GM18868 (cell line): ENCODE measurements around the gene PSTPIP1.

ENCODE experiments used
- ATAC-seq: cut with Tn5 transposase; IDR thresholded peaks from one replicate; pipeline ENCODE4 v1.9.1; 2021; ENCODE audit warnings: mild to moderate bottlenecking, moderate library complexity; ENCODE audit not compliant: unreplicated experiment

PSTPIP1 gene

GRCh38 chr15:77017761-77018720, 23.1 kb downstream of the PSTPIP1 start:
- no peak for ATAC-seq

DNA sequence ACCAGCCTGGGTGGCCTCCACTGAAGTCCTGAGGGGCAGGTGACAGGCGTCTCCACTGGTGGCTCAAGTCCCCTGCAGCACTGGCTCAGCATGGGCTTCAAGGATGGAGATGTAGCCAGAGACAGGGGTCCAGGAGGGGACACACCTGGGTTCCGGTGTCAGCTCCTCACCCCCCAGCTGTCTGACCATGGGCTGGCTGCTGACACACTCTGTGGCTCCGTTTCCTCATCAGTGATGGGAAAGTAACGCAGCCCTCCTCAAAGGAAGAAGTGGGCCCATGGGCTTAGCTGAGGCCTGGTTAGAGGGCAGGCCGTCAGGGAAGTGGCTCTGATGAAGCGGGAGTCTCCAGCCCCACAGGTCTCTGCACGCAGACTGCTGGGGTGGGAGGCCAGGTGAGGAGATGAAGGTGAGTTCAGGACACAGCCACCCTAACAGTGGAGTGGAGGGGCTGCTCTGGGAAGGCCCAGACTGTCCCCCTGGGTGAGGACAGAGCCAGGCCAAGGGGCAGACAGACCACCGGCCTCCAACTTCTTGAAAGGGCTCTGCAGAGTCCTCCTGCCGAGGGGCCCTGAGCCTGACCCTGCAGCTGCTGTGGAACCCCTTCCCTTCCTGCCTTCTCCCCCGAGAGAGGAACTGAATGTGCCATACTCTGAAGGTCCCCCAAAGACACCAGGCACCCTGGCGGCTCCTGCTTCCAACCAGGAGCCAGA, 24.0 kb downstream of the PSTPIP1 start:
- ATAC-seq = no peak

- no peak for ATAC-seq
Observed at GRCh38 chr15:77019521-77020331, 24.8 kb downstream of the PSTPIP1 start.

DNA sequence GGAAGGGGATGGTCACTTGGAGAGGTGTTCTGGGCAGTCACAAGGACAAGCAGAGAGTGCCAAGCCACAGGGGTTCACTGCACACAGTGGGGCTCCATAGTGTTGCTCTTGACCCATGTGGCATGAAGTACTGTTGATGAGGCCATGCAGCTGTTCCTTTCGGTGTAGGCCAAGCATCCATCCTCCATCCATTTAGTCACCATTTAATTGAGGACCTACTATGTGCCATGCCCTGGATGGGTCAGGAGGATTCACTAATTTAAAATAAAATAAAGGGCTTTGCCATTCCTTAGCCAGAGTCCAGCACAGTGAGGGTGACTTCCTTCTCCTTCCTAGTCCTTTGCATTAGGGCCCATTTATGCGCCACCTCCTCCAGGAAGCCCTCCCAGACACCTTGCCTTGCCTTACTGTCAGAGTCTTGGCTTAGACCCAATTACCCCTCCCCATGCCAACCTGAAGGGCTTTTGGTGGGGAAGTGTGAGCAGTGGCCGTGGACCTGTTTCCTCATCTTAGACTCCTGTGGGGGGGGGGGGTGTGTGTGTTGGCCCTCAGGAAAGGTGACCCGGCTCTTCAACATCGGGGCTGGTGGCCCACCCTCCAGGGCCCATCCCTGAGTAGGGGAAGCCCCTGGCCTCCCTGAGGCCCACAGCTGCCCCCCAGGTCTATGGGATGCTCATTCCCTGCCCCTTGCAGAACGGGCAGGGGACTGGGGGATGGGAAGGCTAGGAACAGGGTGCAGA, 25.6 kb downstream of the PSTPIP1 start:
- ATAC-seq = no peak

- ATAC-seq = no peak
Observed at GRCh38 chr15:77021088-77021481, 26.2 kb downstream of the PSTPIP1 start.

DNA sequence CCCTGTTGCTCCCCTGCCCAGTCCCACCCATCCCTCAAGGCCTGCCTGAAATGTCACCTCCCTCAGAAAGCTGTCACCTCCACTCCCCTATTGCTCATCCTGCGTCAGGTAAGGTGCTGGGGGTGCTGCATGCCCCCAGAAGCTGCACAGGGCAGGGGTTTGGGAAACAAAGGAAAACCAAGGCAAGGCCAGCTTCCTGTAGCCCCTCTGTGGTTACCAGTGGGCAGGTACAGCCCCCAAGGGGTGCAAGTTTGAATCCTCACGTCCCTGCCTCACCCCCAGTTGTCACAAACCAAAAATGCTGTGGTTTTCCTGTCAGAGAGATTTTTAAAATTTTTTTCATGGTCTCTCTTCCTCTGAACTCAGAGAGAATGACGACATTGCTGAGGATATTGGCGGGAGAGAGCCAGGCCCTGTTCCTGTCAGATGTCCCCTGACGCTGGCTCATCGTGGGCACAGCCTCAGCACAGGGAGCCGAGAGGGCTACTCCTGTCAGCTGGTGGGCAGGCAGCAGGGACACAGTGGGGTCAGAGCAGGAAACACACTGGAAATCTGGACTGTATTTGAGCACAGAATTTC, 27.0 kb downstream of the PSTPIP1 start:
- no peak for ATAC-seq

GRCh38 chr15:77022646-77023575, 28.0 kb downstream of the PSTPIP1 start:
- no peak for ATAC-seq

DNA sequence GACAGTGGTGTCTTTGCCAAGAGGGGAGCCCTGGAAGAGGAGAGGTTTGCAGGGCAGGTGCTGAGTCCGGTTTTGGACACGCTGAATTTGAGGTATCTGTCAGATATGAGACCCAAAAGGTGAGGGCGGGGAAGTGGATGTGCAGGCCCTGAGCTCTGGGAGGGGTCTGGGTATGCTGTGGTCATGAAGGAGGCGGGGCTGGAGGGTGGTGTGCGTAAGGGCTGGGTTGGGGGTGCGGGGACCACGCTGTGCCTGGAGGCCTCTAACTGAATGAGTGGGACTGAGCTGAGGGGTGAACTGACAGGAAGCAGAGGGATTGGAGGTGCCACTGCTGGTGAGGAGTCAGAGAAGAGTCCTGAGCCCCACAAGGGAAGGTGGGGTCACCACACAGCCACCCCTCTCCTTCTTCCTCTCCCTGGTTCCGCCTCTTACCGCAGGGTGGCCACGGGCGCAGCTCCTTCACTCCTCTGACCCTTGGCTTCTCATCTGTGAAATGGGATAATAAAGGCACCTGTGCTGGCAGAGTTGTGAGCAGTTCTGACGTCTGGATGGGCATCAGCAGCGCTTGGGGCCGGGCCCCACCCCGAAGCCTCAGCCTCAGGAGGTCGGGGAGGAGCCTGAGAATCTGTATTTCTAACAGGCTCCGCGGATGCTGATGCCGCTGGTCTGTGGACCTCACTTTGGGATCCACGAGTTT, 28.8 kb downstream of the PSTPIP1 start:
- no peak for ATAC-seq

DNA sequence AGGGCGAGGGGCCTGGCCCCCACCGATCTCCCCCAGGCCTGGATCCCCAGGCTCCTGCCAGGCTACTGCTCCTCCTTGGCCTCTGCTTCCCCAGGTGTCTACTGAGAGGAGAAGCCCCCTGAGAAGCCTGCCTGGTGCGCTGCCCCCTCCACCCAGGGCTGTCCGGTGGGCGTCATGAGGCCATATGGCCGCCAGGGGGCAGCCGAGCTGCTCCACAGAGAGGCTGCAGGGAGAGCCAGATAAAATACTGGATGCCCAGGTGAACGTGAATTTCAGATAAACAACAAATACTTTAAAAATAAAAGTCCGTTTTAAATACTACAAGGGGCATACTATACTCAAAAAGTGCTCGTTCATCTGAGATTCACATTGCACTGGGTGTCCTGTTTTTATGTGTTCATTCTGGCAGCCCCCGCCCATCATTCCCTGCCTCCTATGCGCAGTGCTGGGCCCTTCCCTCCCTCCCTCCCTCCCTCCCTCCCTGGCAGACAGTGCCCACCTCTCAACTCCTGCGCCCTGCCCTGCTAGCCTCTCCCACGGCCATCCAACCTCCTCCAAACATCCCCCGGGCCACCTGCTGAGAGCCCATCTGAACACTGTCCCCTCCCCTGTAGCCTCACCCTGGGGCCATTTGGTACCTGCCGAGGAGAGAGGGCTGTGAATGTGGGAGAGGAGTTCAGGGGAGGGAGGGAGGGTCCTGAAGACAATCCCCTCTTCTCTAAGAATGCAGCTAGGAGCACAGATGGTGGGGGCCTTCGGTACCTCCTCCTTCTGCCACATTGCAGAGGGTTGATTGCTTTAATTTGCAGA, 29.6 kb downstream of the PSTPIP1 start:
- no peak for ATAC-seq

GRCh38 chr15:77025083-77025901, 30.4 kb downstream of the PSTPIP1 start:
- ATAC-seq = no peak

GRCh38 chr15:77025941-77026411, 31.1 kb downstream of the PSTPIP1 start:
- no peak for ATAC-seq

GRCh38 chr15:77026501-77027110, 31.7 kb downstream of the PSTPIP1 start:
- no peak for ATAC-seq

- ATAC-seq = no peak
Observed at GRCh38 chr15:77027111-77027696, 32.3 kb downstream of the PSTPIP1 start.

GRCh38 chr15:77027697-77028450, 32.9 kb downstream of the PSTPIP1 start:
- ATAC-seq = no peak
